ENCODE results near the gene NPTN.

- TF ChIP-seq CTCF (conservative IDR thresholded peaks at IDR 0.05; ENCODE audit: low read length) (no peak), EZH2phosphoT487 (IDR thresholded peaks at IDR 0.05; ENCODE audit: borderline replicate concordance, low read depth, low read length) (no peak)
Measured at GRCh38 chr15:73515527-73515926, 117.7 kb downstream of the NPTN start.
